ENCODE data around the gene PLD2.

The PLD2 gene

GRCh38 chr17:4806777-4807604 lies at the start of gene PLD2:
Gene PLD2, plus strand, starts transcription at chr17:4807152. Its CDS starts 621 bp downstream, at chr17:4807773.
- DNase-seq (ENCODE audit: low spot score): peak; percentile 97

- DNase-seq (ENCODE audit: low spot score): no peak
These were observed 47.1 kb upstream of the PLD2 start for GRCh38 chr17:4759776-4760236.

- no peak for DNase-seq (ENCODE audit: low spot score)
These were observed 42.4 kb upstream of the PLD2 start for GRCh38 chr17:4764595-4764994.

GRCh38 chr17:4766201-4766600 lies 40.8 kb upstream of the PLD2 start:
- DNase-seq (ENCODE audit: low spot score): no peak

GRCh38 chr17:4766723-4767122 lies 40.2 kb upstream of the PLD2 start:
- DNase-seq (ENCODE audit: low spot score): no peak

- no peak for DNase-seq (ENCODE audit: low spot score)
These were observed 38.7 kb upstream of the PLD2 start for GRCh38 chr17:4768298-4768697.

- no peak for DNase-seq (ENCODE audit: low spot score)
These were observed 37.3 kb upstream of the PLD2 start for GRCh38 chr17:4769628-4770027.

GRCh38 chr17:4771519-4772234 lies 35.3 kb upstream of the PLD2 start, which contains the start of gene TM4SF5:
Gene TM4SF5, plus strand, starts transcription at chr17:4771886. Its CDS starts 37 bp downstream, at chr17:4771923.
- no peak for DNase-seq (ENCODE audit: low spot score)

GRCh38 chr17:4772235-4772613 lies 34.7 kb upstream of the PLD2 start:
- no peak for DNase-seq (ENCODE audit: low spot score)

- no peak for DNase-seq (ENCODE audit: low spot score)
These were observed 28.8 kb upstream of the PLD2 start for GRCh38 chr17:4777969-4778760.

- no peak for DNase-seq (ENCODE audit: low spot score)
These were observed 26.5 kb upstream of the PLD2 start for GRCh38 chr17:4780325-4780955.

- no peak for DNase-seq (ENCODE audit: low spot score)
These were observed 24.3 kb upstream of the PLD2 start for GRCh38 chr17:4782652-4783051.

- no peak for DNase-seq (ENCODE audit: low spot score)
These were observed 21.4 kb upstream of the PLD2 start for GRCh38 chr17:4785311-4786105.

GRCh38 chr17:4786106-4786511 lies 20.8 kb upstream of the PLD2 start, which contains the start of gene VMO1:
Gene VMO1, minus strand, starts transcription at chr17:4786364. Its CDS starts 12 bp downstream, at chr17:4786352.
- no peak for DNase-seq (ENCODE audit: low spot score)

- DNase-seq (ENCODE audit: low spot score): no peak
These were observed 20.4 kb upstream of the PLD2 start for GRCh38 chr17:4786516-4786915.

GRCh38 chr17:4788159-4788806 lies 18.7 kb upstream of the PLD2 start:
- no peak for DNase-seq (ENCODE audit: low spot score)

GRCh38 chr17:4788807-4789700 lies 17.9 kb upstream of the PLD2 start, which contains the start of gene GLTPD2:
Gene GLTPD2, plus strand, starts transcription at chr17:4788964. Its CDS starts 48 bp downstream, at chr17:4789012.
- DNase-seq (ENCODE audit: low spot score): no peak

- no peak for DNase-seq (ENCODE audit: low spot score)
These were observed 17.3 kb upstream of the PLD2 start for GRCh38 chr17:4789701-4789950.

GRCh38 chr17:4789951-4790704 lies 16.8 kb upstream of the PLD2 start:
- DNase-seq (ENCODE audit: low spot score): peak; percentile 93

All from germinal center (tissue), 1 donor.